ENCODE results near the gene CFLAR. TPM values are rescaled to one million over a fixed set of nuclear protein-coding genes. Genes with fewer than 3 reads are reported as not detected.

CFLAR gene
- total and polyA plus RNA-seq, 2 of the 13 experiments (the other 11 are each of a cell fraction or from before 2014, with no cell fraction given): 43.8 to 92.1 TPM

DNA sequence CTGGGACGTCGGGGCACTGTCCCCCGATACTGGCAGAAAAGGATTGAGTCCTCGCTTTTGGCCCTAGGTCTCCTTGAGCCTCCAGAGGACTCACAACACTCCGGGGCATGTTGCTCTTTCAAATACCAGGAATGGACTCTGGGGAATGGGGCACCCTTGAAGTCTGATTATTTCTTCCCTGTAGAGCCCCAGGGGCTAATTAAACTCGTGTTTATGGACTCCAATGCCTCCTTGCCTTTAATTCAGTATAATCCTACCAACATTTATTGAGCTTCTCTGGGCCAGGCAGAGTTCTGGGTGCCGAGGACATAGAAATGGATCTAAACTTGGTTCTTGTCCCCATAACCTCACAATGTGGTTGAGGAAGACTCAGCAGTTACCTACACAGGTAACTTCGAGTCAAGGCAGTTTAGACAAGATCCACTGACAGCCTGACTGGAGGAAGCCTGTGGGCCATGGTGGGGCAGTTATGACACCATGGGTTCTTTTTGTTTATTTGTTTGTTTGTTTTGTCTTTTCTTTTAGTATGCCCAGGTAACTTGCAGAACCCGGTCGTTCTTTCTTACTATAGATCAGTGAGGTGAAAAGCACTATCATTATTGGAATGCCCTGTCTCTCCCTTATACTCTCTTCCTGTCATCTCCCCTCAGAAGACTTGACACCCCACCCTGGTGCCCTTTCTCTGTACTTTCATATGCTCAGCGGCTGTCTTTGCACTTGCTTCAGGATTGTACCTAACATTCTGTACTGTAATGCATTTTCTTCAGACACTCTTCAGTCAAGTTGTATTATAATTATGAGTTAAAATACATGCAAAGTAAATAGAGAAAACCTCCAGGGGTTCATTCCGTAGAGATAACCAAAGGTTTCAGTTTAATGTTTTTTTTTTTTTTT is 3.2 kb downstream of the CFLAR start:
- Histone ChIP-seq H3K9ac (ENCODE audit: insufficient read depth, low read depth, low read length) (peak overlapping the region; percentile 94), H3K4me2 (ENCODE audit: low read depth, low read length) (peak overlapping the region; percentile 97), H3K36me3 (replicated peaks in 1 of 2; ENCODE audit: control insufficient read depth in 1 of 2, insufficient read depth in 2 of 2, low read length in 2 of 2) (peaks cover 0 to 5% of the 10 kb centered on the region in 2 experiments; a peak in 2 of 5 replicates), H3K27me3 (ENCODE audit: control insufficient read depth in 1 of 2, insufficient read depth in 2 of 2, low read length in 2 of 2) (no peaks in the 10 kb centered on the region; a peak in 2 of 5 replicates), H3K79me2 (ENCODE audit: insufficient read depth, low read length) (peaks cover 73% of the 10 kb centered on the region), H3K4me3 (replicated peaks in 1 of 3; ENCODE audit: insufficient read depth in 1 of 3, low read depth in 2 of 3, low read length in 3 of 3) (peak overlapping the region; percentile 86 to 90 (median 86)), H4K20me1 (ENCODE audit: insufficient read depth, low read length) (peaks cover 14% of the 10 kb centered on the region), H2AFZ (ENCODE audit: low read length) (no peak overlapping the region), H3K27ac (ENCODE audit: extremely low read length, insufficient read depth, low read length) (peak overlapping the region; percentile 91), H3K4me1 (ENCODE audit: insufficient read depth, low read length) (peaks cover 71% of the 10 kb centered on the region), H3K9me3 (ENCODE audit: low read length) (no peaks in the 10 kb centered on the region)
- no peak for FAIRE-seq
- ChIA-PET CTCF (ENCODE audit: low intra/inter-chr PET ratio, low total read pairs) (interaction anchor here (1.5 to 1.7 kb wide), 2 partner anchors 39 to 48 kb away, joined by 3 to 9 read pairs; no protein-coding TSS in a partner anchor), POLR2A (interaction anchor here (1.4 to 5.8 kb wide), 11 partner anchors 12 to 230 kb away, joined by 4 to 75 read pairs (median 23); partner anchors contain the start of genes CASP10, NIF3L1, ORC2 and PPIL3)
- in situ Hi-C loops (cut with HindIII; ENCODE audit: extremely low pct_ligation_motif_present, low pct_unique_long_range_greater_than_20kb) (loop anchor here (5.0 kb wide), 1 partner anchor 47 kb away; the partner anchor contains the start of genes HYCC2 and NDUFB3), intact Hi-C loops (cut with micrococcal nuclease; ENCODE audit: unreplicated experiment) (loop anchor here (1.0 to 5.0 kb wide), 2 partner anchors 39 to 232 kb away; partner anchors contain the start of genes NIF3L1 and PPIL3)
- no TSS peak for BruUV-seq (replicated peaks)
- peak; percentile 5; the same call in 2 of the 3 replicates for ATAC-seq
- DNase-seq (ENCODE audit: low spot score): no peak
- WGBS (ENCODE audit: low lambda C conversion rate): 22% methylated on average over 11 of the region's 12 CpGs
- 0 out of 2 replicates have a peak, but pooled peaks have one; percentile 56 for TF ChIP-seq NCOA1 (CRISPR knock-in tag; IDR thresholded peaks at IDR 0.05)
- TF ChIP-seq, protein P1, sequence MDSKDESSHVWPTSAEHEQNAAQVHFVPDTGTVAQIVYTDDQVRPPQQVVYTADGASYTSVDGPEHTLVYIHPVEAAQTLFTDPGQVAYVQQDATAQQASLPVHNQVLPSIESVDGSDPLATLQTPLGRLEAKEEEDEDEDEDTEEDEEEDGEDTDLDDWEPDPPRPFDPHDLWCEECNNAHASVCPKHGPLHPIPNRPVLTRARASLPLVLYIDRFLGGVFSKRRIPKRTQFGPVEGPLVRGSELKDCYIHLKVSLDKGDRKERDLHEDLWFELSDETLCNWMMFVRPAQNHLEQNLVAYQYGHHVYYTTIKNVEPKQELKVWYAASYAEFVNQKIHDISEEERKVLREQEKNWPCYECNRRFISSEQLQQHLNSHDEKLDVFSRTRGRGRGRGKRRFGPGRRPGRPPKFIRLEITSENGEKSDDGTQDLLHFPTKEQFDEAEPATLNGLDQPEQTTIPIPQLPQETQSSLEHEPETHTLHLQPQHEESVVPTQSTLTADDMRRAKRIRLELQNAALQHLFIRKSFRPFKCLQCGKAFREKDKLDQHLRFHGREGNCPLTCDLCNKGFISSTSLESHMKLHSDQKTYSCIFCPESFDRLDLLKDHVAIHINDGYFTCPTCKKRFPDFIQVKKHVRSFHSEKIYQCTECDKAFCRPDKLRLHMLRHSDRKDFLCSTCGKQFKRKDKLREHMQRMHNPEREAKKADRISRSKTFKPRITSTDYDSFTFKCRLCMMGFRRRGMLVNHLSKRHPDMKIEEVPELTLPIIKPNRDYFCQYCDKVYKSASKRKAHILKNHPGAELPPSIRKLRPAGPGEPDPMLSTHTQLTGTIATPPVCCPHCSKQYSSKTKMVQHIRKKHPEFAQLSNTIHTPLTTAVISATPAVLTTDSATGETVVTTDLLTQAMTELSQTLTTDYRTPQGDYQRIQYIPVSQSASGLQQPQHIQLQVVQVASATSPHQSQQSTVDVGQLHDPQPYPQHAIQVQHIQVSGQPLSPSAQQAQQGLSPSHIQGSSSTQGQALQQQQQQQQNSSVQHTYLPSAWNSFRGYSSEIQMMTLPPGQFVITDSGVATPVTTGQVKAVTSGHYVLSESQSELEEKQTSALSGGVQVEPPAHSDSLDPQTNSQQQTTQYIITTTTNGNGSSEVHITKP (CRISPR knock-in tag; IDR thresholded peaks at IDR 0.05; ENCODE audit: low read depth): no peak
- TF ChIP-seq ZNF780A (CRISPR knock-in tag; IDR thresholded peaks at IDR 0.05): no peak
- TF ChIP-seq ELF4 (CRISPR knock-in tag; IDR thresholded peaks at IDR 0.05; ENCODE audit: borderline replicate concordance): no peak
- TF ChIP-seq GLI4 (CRISPR knock-in tag; IDR thresholded peaks at IDR 0.05; ENCODE audit: borderline replicate concordance): no peak
- no peak for TF ChIP-seq TCF12 (IDR thresholded peaks at IDR 0.05)
- TF ChIP-seq TCF12 (CRISPR knock-in tag; IDR thresholded peaks at IDR 0.05): peak; percentile 79; the same call in 1 of the 2 replicates
- TF ChIP-seq, protein P2, sequence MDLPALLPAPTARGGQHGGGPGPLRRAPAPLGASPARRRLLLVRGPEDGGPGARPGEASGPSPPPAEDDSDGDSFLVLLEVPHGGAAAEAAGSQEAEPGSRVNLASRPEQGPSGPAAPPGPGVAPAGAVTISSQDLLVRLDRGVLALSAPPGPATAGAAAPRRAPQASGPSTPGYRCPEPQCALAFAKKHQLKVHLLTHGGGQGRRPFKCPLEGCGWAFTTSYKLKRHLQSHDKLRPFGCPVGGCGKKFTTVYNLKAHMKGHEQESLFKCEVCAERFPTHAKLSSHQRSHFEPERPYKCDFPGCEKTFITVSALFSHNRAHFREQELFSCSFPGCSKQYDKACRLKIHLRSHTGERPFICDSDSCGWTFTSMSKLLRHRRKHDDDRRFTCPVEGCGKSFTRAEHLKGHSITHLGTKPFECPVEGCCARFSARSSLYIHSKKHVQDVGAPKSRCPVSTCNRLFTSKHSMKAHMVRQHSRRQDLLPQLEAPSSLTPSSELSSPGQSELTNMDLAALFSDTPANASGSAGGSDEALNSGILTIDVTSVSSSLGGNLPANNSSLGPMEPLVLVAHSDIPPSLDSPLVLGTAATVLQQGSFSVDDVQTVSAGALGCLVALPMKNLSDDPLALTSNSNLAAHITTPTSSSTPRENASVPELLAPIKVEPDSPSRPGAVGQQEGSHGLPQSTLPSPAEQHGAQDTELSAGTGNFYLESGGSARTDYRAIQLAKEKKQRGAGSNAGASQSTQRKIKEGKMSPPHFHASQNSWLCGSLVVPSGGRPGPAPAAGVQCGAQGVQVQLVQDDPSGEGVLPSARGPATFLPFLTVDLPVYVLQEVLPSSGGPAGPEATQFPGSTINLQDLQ (CRISPR knock-in tag; IDR thresholded peaks at IDR 0.05): no peak
- TF ChIP-seq, protein P3, sequence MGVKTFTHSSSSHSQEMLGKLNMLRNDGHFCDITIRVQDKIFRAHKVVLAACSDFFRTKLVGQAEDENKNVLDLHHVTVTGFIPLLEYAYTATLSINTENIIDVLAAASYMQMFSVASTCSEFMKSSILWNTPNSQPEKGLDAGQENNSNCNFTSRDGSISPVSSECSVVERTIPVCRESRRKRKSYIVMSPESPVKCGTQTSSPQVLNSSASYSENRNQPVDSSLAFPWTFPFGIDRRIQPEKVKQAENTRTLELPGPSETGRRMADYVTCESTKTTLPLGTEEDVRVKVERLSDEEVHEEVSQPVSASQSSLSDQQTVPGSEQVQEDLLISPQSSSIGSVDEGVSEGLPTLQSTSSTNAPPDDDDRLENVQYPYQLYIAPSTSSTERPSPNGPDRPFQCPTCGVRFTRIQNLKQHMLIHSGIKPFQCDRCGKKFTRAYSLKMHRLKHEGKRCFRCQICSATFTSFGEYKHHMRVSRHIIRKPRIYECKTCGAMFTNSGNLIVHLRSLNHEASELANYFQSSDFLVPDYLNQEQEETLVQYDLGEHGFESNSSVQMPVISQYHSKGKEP (CRISPR knock-in tag; IDR thresholded peaks at IDR 0.05): no peak
- peak; percentile 28; the same call in 1 of the 2 replicates for TF ChIP-seq TGIF2 (CRISPR knock-in tag; IDR thresholded peaks at IDR 0.05)
- peak; percentile 29 for TF ChIP-seq MED8 (CRISPR knock-in tag; IDR thresholded peaks at IDR 0.05; ENCODE audit: insufficient replicate concordance)
